Testis (tissue), 3 donors: ENCODE data around the gene ALG11. TPM values are rescaled to one million over a fixed set of nuclear protein-coding genes. Genes with fewer than 3 reads are reported as not detected.
A peak's percentile ranks its signal among the peaks of the same experiment; 100 is the strongest.

Experiments used
- DNase-seq: peaks from one replicate; pipeline ENCODE4 v3.0.0-alpha.2; 2019
- H3K27ac ChIP-seq, 2 donors: fragments of 200-600 bp; sonication (generic); one replicate each; pipeline ENCODE4 v1.5.1; 2019
- H3K27me3 ChIP-seq: fragments of 200-600 bp; sonication (generic); one replicate; pipeline ENCODE4 v1.5.1; 2019
- H3K36me3 ChIP-seq: fragments of 200-600 bp; sonication (generic); one replicate; pipeline ENCODE4 v1.5.1; 2017; ENCODE audit warnings: low read depth; ENCODE audit errors: missing control alignments
- H3K4me1 ChIP-seq: fragments of 200-600 bp; sonication (generic); one replicate; pipeline ENCODE4 v1.5.1; 2019
- H3K4me3 ChIP-seq, 2 donors: fragments of 200-600 bp; sonication (generic); one replicate each; pipeline ENCODE4 v1.5.1; 2017 to 2019
- H3K9me3 ChIP-seq: fragments of 200-600 bp; sonication (generic); one replicate; pipeline ENCODE4 v1.5.1; 2017
- POLR2A ChIP-seq: fragments of 450-650 bp; IDR thresholded peaks from one replicate; pipeline ENCODE4 v1.6.1; 2017; ENCODE audit warnings: antibody characterized with exemption, mild to moderate bottlenecking, moderate library complexity
- WGBS, 2 donors: methylation state at CpG; one replicate each; pipeline ENCODE4 v1.1.5; 2018; 5-methylcytosine and 5-hydroxymethylcytosine counted together
- intact Hi-C: fragments of 100-400 bp; cut with DNase I; formaldehyde crosslinking; loops from one replicate; pipeline ENCODE4 v1.15.1; 2023; ENCODE audit warnings: low total_unique reads
- polyA plus RNA-seq: library from polyadenylated mRNA; stranded (reverse); fragments of 350-450 nt; fragmentation: Illumina TruSeq; extraction: RNeasy Lipid Tissue Mini Kit (QIAGEN cat#74804); gene quantifications from one replicate; pipeline ENCODE4 v1.2.3, GENCODE V29; 2014; ENCODE audit warnings: low read depth, low replicate concordance; ENCODE audit not compliant: insufficient read depth
- total RNA-seq, 2 donors: library from RNA; depleted of rRNA; stranded (reverse); fragments of >200 nt; gene quantifications; one replicate each; pipeline ENCODE4 v1.2.3, GENCODE V29; 2016
- TF ChIP-seq, protein P1 (sequence below), 3 experiments: fragments of 450-650 bp in 2 of 3; fragments of 200-600 bp in 1 of 3; sonication (generic) in 1 of 3; IDR thresholded peaks; one replicate each; pipeline ENCODE4 v1.5.1; 2016 to 2019; ENCODE audit warnings: antibody characterized with exemption in 3 of 3, mild to moderate bottlenecking in 2 of 3, moderate library complexity in 1 of 3

The ALG11 gene
- total and polyA plus RNA-seq, 3 donors from 2014 or later: 14.5 to 36.5 (median 24.4) TPM

DNA sequence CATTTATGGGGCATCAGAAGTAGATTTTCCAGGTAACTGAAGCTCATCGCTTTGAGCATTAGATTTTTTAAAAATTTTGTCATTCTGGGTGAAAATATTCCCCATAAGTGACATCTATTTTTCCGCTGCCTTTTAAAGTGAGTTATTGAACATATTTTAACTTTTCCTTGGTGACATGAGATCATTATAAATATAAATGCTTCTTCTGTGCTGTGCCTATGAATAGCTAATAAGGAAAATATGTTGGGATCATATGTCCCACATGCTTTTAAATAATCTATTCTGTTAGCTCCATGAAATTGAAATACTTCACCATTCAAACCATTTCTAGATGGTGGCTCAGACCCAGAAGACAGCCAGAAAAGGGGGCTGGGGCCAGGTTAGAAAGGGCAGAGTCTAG lies 15.0 kb upstream of the ALG11 start:
- H3K27me3 ChIP-seq: no peaks in the 10 kb centered on the region
- H3K4me1 ChIP-seq: no peaks in the 10 kb centered on the region
- intact Hi-C loops: no loop called here
- no peaks in the 10 kb centered on the region for H3K9me3 ChIP-seq
- no peak for DNase-seq
- 92 to 100% methylated on average over 2 of the region's 2 CpGs for WGBS, 2 donors
- TF ChIP-seq POLR2A: no peak
- TF ChIP-seq, protein P1, sequence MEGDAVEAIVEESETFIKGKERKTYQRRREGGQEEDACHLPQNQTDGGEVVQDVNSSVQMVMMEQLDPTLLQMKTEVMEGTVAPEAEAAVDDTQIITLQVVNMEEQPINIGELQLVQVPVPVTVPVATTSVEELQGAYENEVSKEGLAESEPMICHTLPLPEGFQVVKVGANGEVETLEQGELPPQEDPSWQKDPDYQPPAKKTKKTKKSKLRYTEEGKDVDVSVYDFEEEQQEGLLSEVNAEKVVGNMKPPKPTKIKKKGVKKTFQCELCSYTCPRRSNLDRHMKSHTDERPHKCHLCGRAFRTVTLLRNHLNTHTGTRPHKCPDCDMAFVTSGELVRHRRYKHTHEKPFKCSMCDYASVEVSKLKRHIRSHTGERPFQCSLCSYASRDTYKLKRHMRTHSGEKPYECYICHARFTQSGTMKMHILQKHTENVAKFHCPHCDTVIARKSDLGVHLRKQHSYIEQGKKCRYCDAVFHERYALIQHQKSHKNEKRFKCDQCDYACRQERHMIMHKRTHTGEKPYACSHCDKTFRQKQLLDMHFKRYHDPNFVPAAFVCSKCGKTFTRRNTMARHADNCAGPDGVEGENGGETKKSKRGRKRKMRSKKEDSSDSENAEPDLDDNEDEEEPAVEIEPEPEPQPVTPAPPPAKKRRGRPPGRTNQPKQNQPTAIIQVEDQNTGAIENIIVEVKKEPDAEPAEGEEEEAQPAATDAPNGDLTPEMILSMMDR (IDR thresholded peaks at IDR 0.05): no peak
- no peaks in the 10 kb centered on the region for H3K36me3 ChIP-seq
- H3K4me3 ChIP-seq: no peak overlapping the region
- no peak overlapping the region for H3K27ac ChIP-seq

DNA sequence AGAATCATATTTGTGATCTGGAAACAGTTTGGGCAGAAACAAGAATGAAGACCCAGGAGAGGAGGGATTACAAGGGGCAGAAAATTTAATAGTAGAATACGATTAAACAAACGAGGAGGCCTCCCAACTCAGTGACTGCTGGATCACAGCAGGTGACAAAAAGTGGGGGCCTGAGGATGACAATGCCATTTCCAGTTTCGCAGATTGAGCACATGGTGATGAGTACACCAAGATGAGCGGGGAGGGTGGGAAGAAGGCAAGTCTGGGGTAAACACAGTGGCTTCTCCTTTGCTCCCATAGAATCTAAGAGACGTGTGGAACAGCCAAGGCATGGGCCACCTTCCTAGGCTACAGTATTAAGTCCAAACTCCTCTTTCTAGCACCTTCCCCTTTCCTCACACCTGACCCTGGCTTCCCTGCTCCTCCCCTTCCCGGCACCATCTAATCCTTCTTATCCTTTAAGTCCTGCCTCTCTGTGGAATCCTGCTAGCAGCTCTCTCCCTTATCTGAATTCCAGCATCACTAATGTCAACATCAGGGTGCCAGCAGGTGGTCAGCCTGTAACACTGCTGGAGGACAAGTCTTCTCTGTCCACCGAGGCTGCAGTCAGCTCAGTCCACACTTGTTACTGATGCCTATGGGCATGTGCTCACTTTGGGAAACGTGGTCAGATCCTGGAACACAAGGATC lies 14.4 kb upstream of the ALG11 start:
- intact Hi-C loops: no loop called here

DNA sequence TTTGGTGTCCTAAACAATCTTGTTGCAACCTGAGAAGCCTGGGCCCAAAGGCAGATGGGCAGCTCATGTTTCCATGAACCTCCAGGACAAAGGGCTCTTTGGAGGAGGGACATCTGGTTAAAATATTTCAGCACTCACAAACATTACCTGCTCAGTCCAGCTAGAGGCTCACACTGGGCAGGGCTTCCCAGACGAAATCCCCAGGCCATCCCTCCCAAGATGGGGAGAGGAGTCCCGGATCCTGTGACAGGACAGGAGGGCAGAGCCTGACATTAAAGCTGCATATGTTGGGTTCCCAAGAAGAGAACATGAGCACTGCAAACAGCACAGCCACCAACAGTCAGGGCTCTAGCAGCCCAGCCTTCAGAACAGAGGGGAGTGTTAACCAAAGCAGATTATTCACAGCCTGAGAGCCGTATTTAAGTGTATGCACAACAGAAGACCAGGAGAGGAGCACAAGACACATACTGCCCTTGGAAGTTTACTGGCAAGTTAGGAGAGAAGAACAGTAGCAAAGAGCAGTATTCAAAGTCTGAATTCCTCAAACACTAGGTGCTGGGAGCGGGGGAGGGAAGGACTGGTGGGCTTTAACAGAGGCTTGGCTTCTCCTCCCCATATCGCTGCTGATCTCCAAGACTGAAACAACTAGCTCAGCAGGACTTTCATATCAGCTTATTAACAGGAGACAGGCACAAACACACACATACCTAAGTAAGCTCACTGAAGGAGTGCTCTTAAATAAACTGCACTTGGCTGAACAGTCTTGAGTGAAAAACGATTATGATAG lies 13.3 kb upstream of the ALG11 start:
- no peak overlapping the region for H3K27ac ChIP-seq
- DNase-seq: no peak
- intact Hi-C loops: no loop called here

More for the DNA sequence above, 14.4 kb upstream of the ALG11 start:
- WGBS, 2 donors: 82 to 84% methylated on average over 8 of the region's 8 CpGs
- Histone ChIP-seq H3K4me1 (no peaks in the 10 kb centered on the region), H3K27ac (no peak overlapping the region), H3K27me3 (no peaks in the 10 kb centered on the region), H3K9me3 (no peaks in the 10 kb centered on the region), H3K36me3 (no peaks in the 10 kb centered on the region), H3K4me3 (no peak overlapping the region)
- DNase-seq: no peak
- no peak for TF ChIP-seq POLR2A
- TF ChIP-seq, protein P1 (IDR thresholded peaks at IDR 0.05): no peak

DNA sequence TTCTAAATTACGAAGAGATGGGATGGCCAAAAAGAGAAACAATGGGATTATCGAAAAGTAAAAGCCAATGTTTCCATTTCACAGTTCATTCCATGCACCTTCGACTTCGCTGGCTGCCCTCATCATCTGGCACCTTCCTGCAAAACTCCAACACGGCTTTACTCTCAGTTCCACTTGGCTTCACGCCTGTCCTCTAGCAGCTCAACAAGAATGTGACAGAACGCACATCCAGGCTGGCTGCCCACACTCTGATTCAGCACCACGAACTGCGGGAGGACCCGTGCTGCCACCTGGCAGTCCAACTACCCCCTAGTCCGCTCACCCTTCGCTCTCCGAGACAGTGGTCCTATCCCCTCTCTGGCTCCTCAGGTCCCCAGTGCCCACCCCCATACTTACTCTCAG lies 12.7 kb upstream of the ALG11 start:
- H3K9me3 ChIP-seq: no peaks in the 10 kb centered on the region
- WGBS, 2 donors: 76 to 81% methylated on average over 13 of the region's 13 CpGs
- no peak overlapping the region for H3K4me3 ChIP-seq
- intact Hi-C loops: no loop called here
- no peak overlapping the region for H3K27ac ChIP-seq
- H3K4me1 ChIP-seq: no peaks in the 10 kb centered on the region
- DNase-seq: peak; percentile 38
- H3K27me3 ChIP-seq: no peaks in the 10 kb centered on the region
- H3K36me3 ChIP-seq: no peaks in the 10 kb centered on the region
- TF ChIP-seq, protein P1 (IDR thresholded peaks at IDR 0.05): no peak
- no peak for TF ChIP-seq POLR2A

More for the DNA sequence above, 13.3 kb upstream of the ALG11 start:
- no peaks in the 10 kb centered on the region for H3K27me3 ChIP-seq
- H3K36me3 ChIP-seq: no peaks in the 10 kb centered on the region
- TF ChIP-seq POLR2A: no peak
- TF ChIP-seq, protein P1 (IDR thresholded peaks at IDR 0.05): no peak
- H3K9me3 ChIP-seq: no peaks in the 10 kb centered on the region
- H3K4me1 ChIP-seq: no peaks in the 10 kb centered on the region
- H3K4me3 ChIP-seq: no peak overlapping the region
- 68 to 69% methylated on average over 6 of the region's 6 CpGs for WGBS, 2 donors
